Body of pancreas (tissue), 4 donors: ENCODE results near the gene MET. TPM values are rescaled to one million over a fixed set of nuclear protein-coding genes. Genes with fewer than 3 reads are reported as not detected.

Experiments
- ATAC-seq: fragments of 150-250 bp; one replicate; pipeline ENCODE4 v1.9.1; 2016
- DNase-seq, 4 donors: peaks; one replicate each; pipeline ENCODE4 v3.0.0-alpha.2; 2019
- H3K27ac ChIP-seq, 4 donors: fragments of 200-600 bp; sonication (generic); 1 replicate in 3 of 4; 2 replicates in 1 of 4; pipeline versions ENCODE4 v1.5.1 to v1.6.1; 2016 to 2019; ENCODE audit warnings: mild to moderate bottlenecking in 1 of 4, mixed read lengths in 1 of 4, moderate library complexity in 1 of 4
- H3K27me3 ChIP-seq, 2 donors: fragments of 200-600 bp; sonication (generic); one replicate each; pipeline ENCODE4 v1.6.0; 2016; ENCODE audit warnings: mild to moderate bottlenecking in 1 of 2
- H3K36me3 ChIP-seq, 2 donors: fragments of 200-600 bp; sonication (generic); replicated peaks in 1 of 2; 2 replicates each; pipeline ENCODE4 v1.5.1; 2016; ENCODE audit warnings: low read depth in 2 of 2; ENCODE audit not compliant: insufficient read depth in 1 of 2
- H3K4me1 ChIP-seq: fragments of 200-600 bp; sonication (generic); one replicate; pipeline ENCODE4 v1.6.0; 2016
- H3K4me3 ChIP-seq, 2 donors: fragments of 200-600 bp; sonication (generic); 1 replicate in 1 of 2; 2 replicates in 1 of 2; pipeline ENCODE4 v1.5.1; 2016 to 2019
- H3K9me3 ChIP-seq, 3 donors: fragments of 200-600 bp; sonication (generic); 1 replicate in 2 of 3; 2 replicates in 1 of 3; pipeline ENCODE4 v1.5.1; 2016
- POLR2A ChIP-seq, 3 donors: fragments of 450-650 bp; IDR thresholded peaks; one replicate each; pipeline ENCODE4 v1.6.1; 2016; ENCODE audit warnings: antibody characterized with exemption in 3 of 3, mild to moderate bottlenecking in 2 of 3
- WGBS, 2 donors: methylation state at CpG; one replicate each; pipeline ENCODE4 v1.1.5; 2017; 5-methylcytosine and 5-hydroxymethylcytosine counted together
- intact Hi-C: fragments of 100-400 bp; cut with DNase I; formaldehyde crosslinking; loops from one replicate; pipeline ENCODE4 v1.15.1; 2023
- total RNA-seq, 2 donors: library from RNA; depleted of rRNA; stranded (reverse); fragments of >200 nt; gene quantifications; one replicate each; pipeline ENCODE4 v1.1.0, GENCODE V29; 2016
- TF ChIP-seq, protein P1 (sequence below), 7 experiments: fragments of 450-650 bp in 4 of 7; fragments of 200-600 bp in 3 of 7; sonication (generic) in 3 of 7; IDR thresholded peaks; one replicate each; pipeline ENCODE4 v1.5.1; 2016 to 2019; ENCODE audit warnings: antibody characterized with exemption in 7 of 7

MET gene
- total RNA-seq, 2 donors from 2014 or later: 21.3 to 23.7 TPM

DNA sequence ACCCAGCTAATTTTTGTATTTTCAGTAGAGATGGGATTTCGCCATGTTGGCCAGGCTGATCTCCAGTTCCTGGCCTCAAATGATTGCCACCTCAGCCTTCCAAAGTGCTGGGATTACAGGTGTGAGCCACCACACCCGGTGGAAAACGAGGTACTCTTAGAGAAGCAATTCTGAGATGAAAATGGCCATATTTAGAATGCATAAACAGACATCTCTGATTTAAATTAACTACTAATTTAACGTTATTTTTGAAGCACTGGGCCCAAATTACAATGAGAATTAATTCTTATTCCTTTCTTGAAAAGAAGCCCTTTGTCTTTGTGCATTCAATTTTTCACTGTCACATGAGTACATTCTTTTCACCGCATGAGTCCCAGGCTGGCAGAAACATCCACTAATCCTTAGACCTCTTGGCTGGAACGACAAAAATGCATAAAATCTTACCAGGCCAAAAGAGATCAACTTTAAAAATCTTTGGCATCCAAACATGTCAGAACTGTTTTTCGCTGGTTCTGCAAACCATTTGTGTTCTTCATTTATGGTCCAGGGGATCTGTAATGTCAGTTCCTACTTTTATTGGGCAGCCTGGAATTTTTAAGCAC, 130.2 kb downstream of the MET start:
- intact Hi-C loops: loop anchor here (10.0 kb wide), 1 partner anchor 207 kb away; no protein-coding TSS in a partner anchor
- no peak for TF ChIP-seq POLR2A (IDR thresholded peaks at IDR 0.05)
- TF ChIP-seq, protein P1, sequence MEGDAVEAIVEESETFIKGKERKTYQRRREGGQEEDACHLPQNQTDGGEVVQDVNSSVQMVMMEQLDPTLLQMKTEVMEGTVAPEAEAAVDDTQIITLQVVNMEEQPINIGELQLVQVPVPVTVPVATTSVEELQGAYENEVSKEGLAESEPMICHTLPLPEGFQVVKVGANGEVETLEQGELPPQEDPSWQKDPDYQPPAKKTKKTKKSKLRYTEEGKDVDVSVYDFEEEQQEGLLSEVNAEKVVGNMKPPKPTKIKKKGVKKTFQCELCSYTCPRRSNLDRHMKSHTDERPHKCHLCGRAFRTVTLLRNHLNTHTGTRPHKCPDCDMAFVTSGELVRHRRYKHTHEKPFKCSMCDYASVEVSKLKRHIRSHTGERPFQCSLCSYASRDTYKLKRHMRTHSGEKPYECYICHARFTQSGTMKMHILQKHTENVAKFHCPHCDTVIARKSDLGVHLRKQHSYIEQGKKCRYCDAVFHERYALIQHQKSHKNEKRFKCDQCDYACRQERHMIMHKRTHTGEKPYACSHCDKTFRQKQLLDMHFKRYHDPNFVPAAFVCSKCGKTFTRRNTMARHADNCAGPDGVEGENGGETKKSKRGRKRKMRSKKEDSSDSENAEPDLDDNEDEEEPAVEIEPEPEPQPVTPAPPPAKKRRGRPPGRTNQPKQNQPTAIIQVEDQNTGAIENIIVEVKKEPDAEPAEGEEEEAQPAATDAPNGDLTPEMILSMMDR (IDR thresholded peaks at IDR 0.05): no peak
- Histone ChIP-seq H3K27ac (no peak overlapping the region), H3K4me3 (no peak overlapping the region), H3K27me3 (no peaks in the 10 kb centered on the region), H3K4me1 (peaks cover 33% of the 10 kb centered on the region), H3K36me3 (no peaks in the 10 kb centered on the region), H3K9me3 (no peaks in the 10 kb centered on the region)
- ATAC-seq: no peak
- no peak for DNase-seq
- 64 to 66% methylated on average over 7 of the region's 7 CpGs for WGBS, 2 donors

DNA sequence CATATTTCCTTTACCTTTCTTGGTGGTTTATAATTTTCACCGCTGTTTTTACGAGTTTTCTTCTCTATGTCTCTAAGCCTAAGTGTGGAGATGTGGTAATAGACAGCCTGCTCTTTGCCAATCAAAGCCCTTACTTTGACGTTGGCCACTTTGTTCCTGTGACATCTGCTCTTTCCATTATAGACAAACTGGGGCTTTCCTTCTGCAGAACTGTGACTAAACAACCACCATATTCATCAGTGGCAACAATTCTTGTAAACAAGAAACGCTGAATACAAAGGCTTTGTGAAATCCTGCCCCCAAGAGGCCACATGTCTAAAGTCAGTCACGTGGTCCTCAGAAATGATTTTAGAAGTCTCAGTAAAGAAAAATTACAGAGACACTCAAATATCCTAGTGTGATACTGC, 130.8 kb downstream of the MET start:
- H3K36me3 ChIP-seq: no peaks in the 10 kb centered on the region
- no peaks in the 10 kb centered on the region for H3K9me3 ChIP-seq
- ATAC-seq (peak; percentile 81), DNase-seq (peak; percentile 42 to 62 (median 52))
- H3K27me3 ChIP-seq: no peaks in the 10 kb centered on the region
- TF ChIP-seq, protein P1 (IDR thresholded peaks at IDR 0.05): peak in 6 of 7 experiments; percentile 36 to 75 (median 64)
- no peak for TF ChIP-seq POLR2A (IDR thresholded peaks at IDR 0.05)
- no peak overlapping the region for H3K4me3 ChIP-seq
- H3K27ac ChIP-seq: no peak overlapping the region
- H3K4me1 ChIP-seq: peaks cover 33% of the 10 kb centered on the region
- intact Hi-C loops: loop anchor here (10.0 kb wide), 1 partner anchor 208 kb away; no protein-coding TSS in a partner anchor
- 35 to 40% methylated on average over 5 of the region's 5 CpGs for WGBS, 2 donors

DNA sequence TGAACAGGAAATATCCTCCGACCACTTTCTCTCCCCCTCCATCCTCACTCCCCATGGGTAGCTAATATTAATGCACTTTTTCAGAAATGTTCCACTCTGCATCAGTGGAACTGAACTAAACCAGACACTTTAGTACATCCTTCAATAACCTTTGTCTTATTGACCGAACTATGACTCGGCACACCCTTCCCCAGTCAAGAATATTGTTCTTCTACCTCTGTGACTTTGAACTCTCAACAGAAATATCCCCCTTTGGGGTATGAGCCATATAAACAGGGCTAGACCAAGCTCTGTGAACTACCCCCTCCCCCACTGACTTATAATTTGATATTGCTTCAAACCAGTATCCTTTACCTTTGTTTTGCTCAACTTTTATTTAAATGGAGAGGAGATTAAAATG, 132.5 kb downstream of the MET start:
- 86 to 91% methylated on average over 3 of the region's 3 CpGs for WGBS, 2 donors
- no peak for ATAC-seq
- Histone ChIP-seq H3K4me3 (no peak overlapping the region), H3K9me3 (no peaks in the 10 kb centered on the region), H3K27me3 (no peaks in the 10 kb centered on the region), H3K4me1 (peaks cover 39% of the 10 kb centered on the region), H3K27ac (no peak overlapping the region), H3K36me3 (no peaks in the 10 kb centered on the region)
- intact Hi-C loops: loop anchor here (2.0 to 10.0 kb wide), 2 partner anchors 16 to 210 kb away; no protein-coding TSS in a partner anchor
- no peak for TF ChIP-seq POLR2A (IDR thresholded peaks at IDR 0.05)
- TF ChIP-seq, protein P1 (IDR thresholded peaks at IDR 0.05): no peak
- no peak for DNase-seq

DNA sequence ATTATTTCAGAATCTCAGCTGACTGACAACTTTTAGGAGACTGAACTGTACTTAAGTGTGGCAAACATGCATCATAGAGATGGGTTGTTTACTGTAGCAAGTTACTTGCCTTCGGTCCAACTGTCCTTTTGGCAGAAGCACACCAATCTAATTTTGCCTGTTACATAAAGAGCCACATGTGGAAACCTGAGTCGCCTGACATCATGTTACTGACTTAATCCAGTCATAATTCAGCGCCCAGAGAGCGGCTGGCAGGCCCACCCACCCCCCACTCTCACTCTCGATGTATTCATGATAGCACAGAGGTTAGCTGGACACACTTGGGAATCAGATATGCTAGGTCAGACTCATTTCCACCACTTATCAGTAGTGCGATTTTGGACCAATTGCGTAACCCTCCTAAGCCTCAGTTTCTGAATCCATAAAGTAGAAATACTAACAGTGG, 133.1 kb downstream of the MET start:
- TF ChIP-seq POLR2A (IDR thresholded peaks at IDR 0.05): no peak
- TF ChIP-seq, protein P1 (IDR thresholded peaks at IDR 0.05): no peak
- Histone ChIP-seq H3K4me3 (no peak overlapping the region), H3K4me1 (peaks cover 44% of the 10 kb centered on the region), H3K27me3 (no peaks in the 10 kb centered on the region), H3K27ac (no peak overlapping the region), H3K36me3 (no peaks in the 10 kb centered on the region), H3K9me3 (no peaks in the 10 kb centered on the region)
- no peak for DNase-seq
- ATAC-seq: no peak
- WGBS, 2 donors: 44 to 54% methylated on average over 7 of the region's 7 CpGs
- intact Hi-C loops: loop anchor here (2.0 to 10.0 kb wide), 2 partner anchors 16 to 210 kb away; no protein-coding TSS in a partner anchor
